ENCODE results near the gene SEMG2.

GRCh38 chr20:45258259-45258658, 37.1 kb downstream of the SEMG2 start:
- TF ChIP-seq HDGF (IDR thresholded peaks at IDR 0.05) (no peak), SMC3 (IDR thresholded peaks at IDR 0.05; ENCODE audit: borderline replicate concordance, low read length) (no peak), POLR2A (IDR thresholded peaks at IDR 0.05; ENCODE audit: low read depth, low read length) (no peak), SREBF2 (IDR thresholded peaks at IDR 0.05; ENCODE audit: low read length) (no peak), ESRRA (IDR thresholded peaks at IDR 0.05; ENCODE audit: low read length) (no peak), POLR2AphosphoS5 (IDR thresholded peaks at IDR 0.05; ENCODE audit: low read length) (no peak), CTCF (IDR thresholded peaks at IDR 0.05 in 2 of 3, conservative IDR thresholded peaks at IDR 0.05 in 1 of 3; ENCODE audit: control insufficient read depth in 2 of 3, extremely low read depth in 1 of 3, insufficient read depth in 1 of 3, low read depth in 3 of 3, low read length in 3 of 3) (no peak), IKZF2 (IDR thresholded peaks at IDR 0.05) (no peak), MTA2 (IDR thresholded peaks at IDR 0.05; ENCODE audit: low read depth) (no peak), ATF2 (IDR thresholded peaks at IDR 0.05; ENCODE audit: low read length) (no peak), RAD51 (IDR thresholded peaks at IDR 0.05) (no peak), SREBF1 (IDR thresholded peaks at IDR 0.05; ENCODE audit: low read length) (no peak), RB1 (IDR thresholded peaks at IDR 0.05; ENCODE audit: borderline replicate concordance) (no peak), RAD21 (IDR thresholded peaks at IDR 0.05; ENCODE audit: insufficient read depth, low read depth, low read length) (no peak)

All from GM12878 (cell line).